ENCODE data around the gene TMEM239. TPM values are rescaled to one million over a fixed set of nuclear protein-coding genes. Genes with fewer than 3 reads are reported as not detected.

Gene TMEM239
- total and polyA plus RNA-seq, 8 donors: 0.18 TPM; not detected in 7

DNA sequence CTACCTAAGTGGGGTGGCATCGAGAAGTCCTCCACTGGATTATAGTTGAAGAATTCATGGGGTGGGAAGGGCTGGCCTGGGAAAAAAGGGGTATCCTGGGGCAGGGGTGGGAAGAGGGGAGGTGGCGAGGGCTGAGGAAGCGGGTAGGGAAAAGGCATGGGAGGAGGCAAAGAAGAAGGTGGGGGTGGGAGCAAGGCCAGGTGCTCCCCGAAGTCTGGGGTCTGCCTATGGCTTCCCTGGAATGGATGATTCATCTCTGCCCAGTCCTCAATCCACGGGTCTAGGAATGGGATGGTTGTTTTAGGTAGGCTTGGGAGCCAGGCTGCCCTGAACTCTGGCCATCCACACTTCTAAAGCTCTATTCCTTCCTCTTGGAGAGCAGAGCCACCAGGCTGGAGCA lies 19.9 kb downstream of the TMEM239 start:
- H3K36me3 ChIP-seq: peaks cover 0 to 43% (median 36%) of the 10 kb centered on the region in 4 donors
- intact Hi-C loops (cut with DNase I; ENCODE audit: low total_unique reads): no loop called here
- H3K4me1 ChIP-seq: peaks cover 11 to 26% (median 15%) of the 10 kb centered on the region in 4 donors
- H3K9me3 ChIP-seq: no peaks in the 10 kb centered on the region
- 86 to 97% (median 90%) methylated on average over 5 of the region's 5 CpGs for WGBS, 5 donors
- no peaks in the 10 kb centered on the region for H3K27me3 ChIP-seq
- no peak for TF ChIP-seq POLR2A (IDR thresholded peaks at IDR 0.05)
- TF ChIP-seq CTCF (IDR thresholded peaks at IDR 0.05): no peak
- no peak for TF ChIP-seq POLR2AphosphoS5 (IDR thresholded peaks at IDR 0.05)
- no peak for TF ChIP-seq EP300 (IDR thresholded peaks at IDR 0.05)
- no peak for DNase-seq
- no peak overlapping the region for H3K27ac ChIP-seq
- H3K4me3 ChIP-seq: no peak overlapping the region

DNA sequence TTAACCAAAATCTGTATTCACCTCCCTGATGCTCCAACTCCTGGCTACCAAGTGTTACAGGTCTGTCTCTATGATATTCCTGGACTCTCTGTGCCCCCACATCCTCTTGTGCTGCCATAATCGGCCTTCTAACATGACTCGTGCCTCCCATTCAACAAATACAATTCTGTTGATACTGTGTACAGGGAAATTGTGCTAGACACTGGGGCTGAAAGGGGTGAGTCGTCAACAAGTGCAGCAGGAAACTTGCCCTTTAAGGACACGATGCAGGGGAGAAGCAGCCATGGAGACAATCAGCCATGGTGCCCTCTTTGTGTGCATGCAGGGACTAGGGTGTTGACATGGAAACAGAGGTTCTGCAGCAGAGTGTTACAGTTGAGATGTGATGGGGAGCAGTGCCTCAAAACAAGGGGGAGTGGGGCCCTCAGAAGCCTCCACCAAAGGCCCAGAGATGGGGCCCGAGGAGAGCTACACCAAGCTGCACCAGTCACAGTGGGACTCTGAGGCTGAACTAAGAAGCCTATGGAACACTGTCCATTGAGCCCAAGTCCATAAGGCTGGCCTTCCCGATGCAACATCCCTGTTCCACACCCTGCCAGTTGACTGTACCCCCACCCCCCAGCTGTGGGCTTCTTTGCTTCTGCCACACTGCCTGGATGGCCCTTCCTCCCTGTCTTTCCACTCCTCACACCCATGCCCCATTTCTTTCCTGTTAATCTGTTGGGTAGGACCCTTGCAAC lies 21.2 kb downstream of the TMEM239 start:
- Histone ChIP-seq H3K27me3 (no peaks in the 10 kb centered on the region), H3K4me3 (no peak overlapping the region), H3K9me3 (no peaks in the 10 kb centered on the region), H3K27ac (no peak overlapping the region), H3K36me3 (peaks cover 0 to 43% (median 36%) of the 10 kb centered on the region in 4 donors), H3K4me1 (peaks cover 21 to 30% (median 28%) of the 10 kb centered on the region in 4 donors)
- DNase-seq: no peak
- intact Hi-C loops (cut with DNase I; ENCODE audit: low total_unique reads): no loop called here
- TF ChIP-seq CTCF (IDR thresholded peaks at IDR 0.05) (no peak), POLR2AphosphoS5 (IDR thresholded peaks at IDR 0.05) (no peak), POLR2A (IDR thresholded peaks at IDR 0.05) (no peak), EP300 (IDR thresholded peaks at IDR 0.05) (no peak)
- WGBS, 5 donors: 80 to 87% (median 84%) methylated on average over 6 of the region's 6 CpGs

- TF ChIP-seq POLR2A (IDR thresholded peaks at IDR 0.05) (no peak), CTCF (IDR thresholded peaks at IDR 0.05) (no peak), POLR2AphosphoS5 (IDR thresholded peaks at IDR 0.05) (no peak), EP300 (IDR thresholded peaks at IDR 0.05) (no peak)
- WGBS, 5 donors: 94 to 98% (median 96%) methylated on average over 19 of the region's 19 CpGs
- peaks cover 21 to 30% (median 28%) of the 10 kb centered on the region in 4 donors for H3K4me1 ChIP-seq
- no peaks in the 10 kb centered on the region for H3K9me3 ChIP-seq
- H3K36me3 ChIP-seq: peaks cover 0 to 43% (median 36%) of the 10 kb centered on the region in 4 donors
- intact Hi-C loops (cut with DNase I; ENCODE audit: low total_unique reads): no loop called here
- H3K4me3 ChIP-seq: no peak overlapping the region
- no peaks in the 10 kb centered on the region for H3K27me3 ChIP-seq
- DNase-seq: no peak
- no peak overlapping the region for H3K27ac ChIP-seq
These were observed 22.1 kb downstream of the TMEM239 start for GRCh38 chr20:2838170-2838797.

DNA sequence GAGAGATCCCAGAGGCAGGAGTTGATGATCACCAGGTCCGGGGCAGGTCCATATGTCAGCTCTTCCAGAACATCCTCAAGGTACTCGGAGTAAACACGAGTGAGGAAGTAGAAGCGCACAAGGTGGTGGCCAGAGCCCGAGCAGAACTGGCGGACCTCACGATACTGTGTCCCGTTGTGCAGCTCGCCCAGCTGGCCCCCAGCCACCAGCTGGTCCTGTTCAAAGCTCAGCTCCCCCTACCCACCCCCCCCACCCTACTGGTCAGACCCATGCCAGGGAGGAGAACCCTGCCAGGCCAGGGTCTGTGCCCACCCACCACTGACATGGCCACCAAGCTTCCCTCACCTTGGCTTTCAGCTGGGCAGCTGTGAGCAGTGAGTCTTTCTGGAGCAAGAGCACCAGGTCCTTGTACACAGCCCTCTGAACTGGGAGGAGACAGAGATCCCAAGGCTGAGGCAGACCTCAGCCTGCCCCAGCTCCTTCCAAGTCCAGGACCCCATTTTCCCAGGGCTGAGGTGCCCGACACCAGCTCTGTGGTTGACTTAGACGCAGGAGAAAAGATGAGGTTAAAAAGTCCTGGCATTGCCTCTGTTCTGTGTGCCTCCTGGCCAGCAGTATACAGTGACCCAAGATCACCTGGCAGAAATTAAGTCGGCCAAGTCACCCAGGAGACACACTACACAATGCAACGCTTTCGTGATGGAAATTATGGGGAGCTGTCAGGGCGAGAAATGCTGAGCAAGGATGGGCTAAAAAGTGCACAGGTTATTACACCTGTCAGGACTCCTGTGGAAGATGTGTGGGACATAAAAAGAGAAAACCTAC lies 22.9 kb downstream of the TMEM239 start:
- Histone ChIP-seq H3K4me1 (peaks cover 21 to 30% (median 28%) of the 10 kb centered on the region in 4 donors), H3K27ac (peak overlapping the region in 1 of 5 donors; percentile 93), H3K36me3 (peaks cover 0 to 43% (median 36%) of the 10 kb centered on the region in 4 donors), H3K27me3 (no peaks in the 10 kb centered on the region), H3K4me3 (peak overlapping the region in 2 of 4 donors; percentile 79 to 97), H3K9me3 (no peaks in the 10 kb centered on the region)
- DNase-seq: no peak
- intact Hi-C loops (cut with DNase I; ENCODE audit: low total_unique reads): no loop called here
- WGBS, 5 donors: 89 to 95% (median 93%) methylated on average over 15 of the region's 15 CpGs
- TF ChIP-seq POLR2A (IDR thresholded peaks at IDR 0.05) (no peak), EP300 (IDR thresholded peaks at IDR 0.05) (no peak), CTCF (IDR thresholded peaks at IDR 0.05) (no peak), POLR2AphosphoS5 (IDR thresholded peaks at IDR 0.05) (no peak)

Measured in stomach (tissue), 9 donors.